Stimulated activated naive CD8-positive, alpha-beta T cell treated with anti-CD3 and anti-CD28 coated beads, Interleukin-15, Interleukin-2, amounts not matched to agents 100 ng/mL and 50 ng/mL, for 24 hours (primary cell): ENCODE data around the gene HORMAD2.

Experiments used
- H3K27ac Mint-ChIP-seq: one replicate; pipeline ENCODE4 v1.8.0; 2021; ENCODE audit warnings: mild to moderate bottlenecking, mixed read lengths
- H3K27me3 Mint-ChIP-seq: one replicate; pipeline ENCODE4 v1.8.0; 2021; ENCODE audit warnings: mixed read lengths
- H3K36me3 Mint-ChIP-seq: one replicate; pipeline ENCODE4 v1.8.0; 2021; ENCODE audit warnings: low read depth, mixed read lengths
- H3K4me1 Mint-ChIP-seq: one replicate; pipeline ENCODE4 v1.8.0; 2021; ENCODE audit warnings: low read depth, mixed read lengths
- H3K4me3 Mint-ChIP-seq: one replicate; pipeline ENCODE4 v1.8.0; 2021; ENCODE audit warnings: mild to moderate bottlenecking, mixed read lengths
- H3K9me3 Mint-ChIP-seq: one replicate; pipeline ENCODE4 v1.8.0; 2021; ENCODE audit warnings: mixed read lengths

The HORMAD2 gene

DNA sequence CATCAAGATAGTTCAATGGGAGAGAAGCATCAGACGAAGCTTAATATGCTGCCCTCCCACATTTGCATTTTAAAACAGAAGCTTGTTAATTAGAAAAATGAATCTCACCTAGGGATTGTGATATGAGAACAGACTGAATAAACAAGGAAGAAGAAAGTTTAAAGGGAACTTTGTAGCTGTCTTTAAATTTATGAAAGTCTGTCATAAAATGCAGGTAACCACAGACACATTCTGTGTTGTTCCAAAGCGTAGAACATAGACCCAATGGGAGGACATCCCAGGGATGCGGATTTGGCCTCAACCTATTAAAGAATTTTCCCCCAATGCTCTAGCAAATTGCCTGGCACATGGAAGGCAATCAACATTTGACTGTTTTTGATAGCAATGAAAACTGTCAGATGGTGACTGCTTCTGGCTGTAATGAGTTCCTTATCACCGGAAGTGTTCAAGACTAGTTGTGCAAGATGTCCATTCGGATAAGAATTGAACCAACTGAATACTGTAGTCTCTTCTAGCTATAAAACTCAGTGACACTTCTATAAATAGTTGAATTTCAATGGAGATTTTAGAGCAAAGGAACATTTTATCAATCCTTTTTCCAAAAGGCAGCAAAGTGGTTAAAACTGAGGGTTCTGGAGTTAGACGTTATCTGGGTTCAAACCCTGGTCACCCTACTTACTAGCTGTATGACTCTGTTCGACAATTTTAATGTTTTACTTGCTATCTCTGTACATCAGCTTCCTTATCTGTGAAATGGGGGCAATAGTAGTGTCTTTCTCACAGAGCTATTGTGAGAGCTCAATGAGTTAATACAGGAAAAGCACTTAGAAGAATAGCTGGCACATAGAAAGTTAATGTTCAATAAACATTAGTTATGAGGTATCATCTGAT is 101.4 kb downstream of the HORMAD2 start:
- H3K4me1 Mint-ChIP-seq, result peaks cover 93% of the 10 kb centered on the region
- H3K27me3 Mint-ChIP-seq, result no peaks in the 10 kb centered on the region
- peak overlapping the region; percentile 71 for H3K27ac Mint-ChIP-seq
- H3K9me3 Mint-ChIP-seq, result no peaks in the 10 kb centered on the region
- no peaks in the 10 kb centered on the region for H3K36me3 Mint-ChIP-seq
- no peak overlapping the region for H3K4me3 Mint-ChIP-seq

DNA sequence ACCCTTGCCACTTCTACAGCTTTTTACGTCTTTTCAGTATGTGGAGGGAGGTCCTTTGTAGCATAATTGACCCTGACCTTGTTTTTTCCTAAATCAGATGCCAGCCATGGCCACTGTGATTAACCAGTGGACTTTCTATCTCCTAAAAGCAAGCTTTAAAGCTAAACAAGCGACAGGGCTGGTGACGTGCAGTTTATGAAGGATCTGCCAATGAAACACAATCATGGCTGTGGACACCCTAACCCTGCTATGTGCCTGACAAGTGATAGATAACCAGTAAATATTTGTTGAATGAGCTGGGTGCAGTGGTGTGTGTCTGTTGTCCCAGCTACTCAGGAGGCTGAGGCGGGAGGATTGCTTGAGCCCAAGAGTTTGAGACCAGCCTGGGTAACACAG is 102.1 kb downstream of the HORMAD2 start:
- no peak overlapping the region for H3K4me3 Mint-ChIP-seq
- H3K36me3 Mint-ChIP-seq, result no peaks in the 10 kb centered on the region
- H3K27me3 Mint-ChIP-seq, result no peaks in the 10 kb centered on the region
- H3K27ac Mint-ChIP-seq, result peak overlapping the region; percentile 71
- no peaks in the 10 kb centered on the region for H3K9me3 Mint-ChIP-seq
- H3K4me1 Mint-ChIP-seq, result peaks cover 94% of the 10 kb centered on the region

DNA sequence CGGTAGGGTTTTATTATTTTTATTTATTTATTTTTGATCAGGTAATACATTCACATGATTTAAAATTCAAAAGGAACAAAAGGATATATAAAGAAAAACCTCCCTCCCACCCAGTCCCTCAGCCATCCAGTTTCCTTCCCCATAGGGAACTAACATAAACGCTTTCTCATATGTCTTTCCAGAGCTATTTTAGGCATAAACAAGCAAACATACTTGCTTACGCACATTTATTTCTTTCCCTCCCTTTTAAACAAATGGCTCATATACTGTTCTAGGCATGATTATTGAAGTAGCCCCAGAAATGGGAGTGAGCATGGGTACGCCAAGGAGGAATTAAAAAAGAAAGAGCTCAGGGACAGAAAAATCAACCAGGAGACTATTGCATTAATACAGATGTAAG is 102.6 kb downstream of the HORMAD2 start:
- H3K4me3 Mint-ChIP-seq, result no peak overlapping the region
- H3K27ac Mint-ChIP-seq, result peak overlapping the region; percentile 94
- peaks cover 94% of the 10 kb centered on the region for H3K4me1 Mint-ChIP-seq
- H3K9me3 Mint-ChIP-seq, result no peaks in the 10 kb centered on the region
- no peaks in the 10 kb centered on the region for H3K36me3 Mint-ChIP-seq
- H3K27me3 Mint-ChIP-seq, result no peaks in the 10 kb centered on the region

GRCh38 chr22:30183271-30183670 is 103.0 kb downstream of the HORMAD2 start:
- Mint-ChIP-seq H3K36me3 (no peaks in the 10 kb centered on the region), H3K27me3 (no peaks in the 10 kb centered on the region), H3K4me3 (peak overlapping the region; percentile 51), H3K4me1 (peaks cover 93% of the 10 kb centered on the region), H3K9me3 (no peaks in the 10 kb centered on the region), H3K27ac (peak overlapping the region; percentile 94)

GRCh38 chr22:30183861-30184278 is 103.6 kb downstream of the HORMAD2 start:
- no peaks in the 10 kb centered on the region for H3K27me3 Mint-ChIP-seq
- no peaks in the 10 kb centered on the region for H3K9me3 Mint-ChIP-seq
- peaks cover 93% of the 10 kb centered on the region for H3K4me1 Mint-ChIP-seq
- H3K4me3 Mint-ChIP-seq, result peak overlapping the region; percentile 51
- H3K36me3 Mint-ChIP-seq, result no peaks in the 10 kb centered on the region
- peak overlapping the region; percentile 94 for H3K27ac Mint-ChIP-seq

GRCh38 chr22:30185129-30185528 is 104.9 kb downstream of the HORMAD2 start:
- Mint-ChIP-seq H3K36me3 (no peaks in the 10 kb centered on the region), H3K27ac (peak overlapping the region; percentile 94)

DNA sequence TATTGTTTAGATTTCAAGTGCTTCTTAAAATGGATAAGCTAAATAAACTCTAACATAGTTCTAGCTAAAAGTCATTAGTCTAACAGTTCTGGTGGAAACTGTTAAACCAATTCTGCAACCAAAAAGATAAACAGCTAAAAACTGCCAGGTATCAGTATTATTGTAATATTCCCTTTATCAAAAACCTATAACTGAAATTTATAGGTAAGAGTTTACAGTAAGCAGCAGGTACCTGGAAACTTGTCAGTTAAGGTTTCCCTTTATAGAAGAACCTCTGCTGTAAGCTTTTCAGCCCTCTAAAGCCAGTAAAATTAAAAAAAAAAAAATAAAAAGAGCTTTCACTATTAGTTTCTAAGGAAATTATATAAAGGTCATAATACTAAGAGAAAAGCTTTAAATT is 105.3 kb downstream of the HORMAD2 start:
- Mint-ChIP-seq H3K27me3 (no peaks in the 10 kb centered on the region), H3K36me3 (no peaks in the 10 kb centered on the region), H3K27ac (peak overlapping the region; percentile 94), H3K4me3 (peak overlapping the region; percentile 57), H3K9me3 (no peaks in the 10 kb centered on the region), H3K4me1 (peaks cover 92% of the 10 kb centered on the region)

More at GRCh38 chr22:30185129-30185528, 104.9 kb downstream of the HORMAD2 start:
- Mint-ChIP-seq H3K4me3 (peak overlapping the region; percentile 57), H3K27me3 (no peaks in the 10 kb centered on the region), H3K9me3 (no peaks in the 10 kb centered on the region), H3K4me1 (peaks cover 92% of the 10 kb centered on the region)

DNA sequence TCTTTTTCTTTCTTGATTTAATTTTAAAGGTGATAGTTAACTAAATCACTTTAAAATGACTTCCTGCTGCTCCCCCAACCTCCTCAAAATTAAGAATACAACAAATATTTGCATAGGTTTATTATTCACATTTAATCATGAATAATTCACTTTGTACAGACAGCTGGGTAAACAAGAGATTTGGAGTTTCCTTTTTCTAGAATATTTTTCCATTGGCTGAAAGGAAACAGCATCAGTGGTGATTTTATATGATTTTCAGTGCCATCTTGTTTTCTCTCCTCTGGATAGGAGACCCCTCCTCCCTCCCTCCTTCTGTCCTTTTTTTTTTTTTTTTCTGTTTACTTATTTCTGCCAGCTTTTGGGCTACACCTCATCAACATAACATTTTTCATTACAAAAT is 105.8 kb downstream of the HORMAD2 start:
- H3K4me1 Mint-ChIP-seq, result peaks cover 94% of the 10 kb centered on the region
- no peak overlapping the region for H3K4me3 Mint-ChIP-seq
- peak overlapping the region; percentile 89 for H3K27ac Mint-ChIP-seq
- no peaks in the 10 kb centered on the region for H3K27me3 Mint-ChIP-seq
- no peaks in the 10 kb centered on the region for H3K36me3 Mint-ChIP-seq
- no peaks in the 10 kb centered on the region for H3K9me3 Mint-ChIP-seq

GRCh38 chr22:30186510-30186909 is 106.2 kb downstream of the HORMAD2 start:
- Mint-ChIP-seq H3K9me3 (no peaks in the 10 kb centered on the region), H3K4me3 (peak overlapping the region; percentile 33), H3K27me3 (no peaks in the 10 kb centered on the region), H3K36me3 (no peaks in the 10 kb centered on the region), H3K4me1 (peaks cover 94% of the 10 kb centered on the region), H3K27ac (peak overlapping the region; percentile 89)

DNA sequence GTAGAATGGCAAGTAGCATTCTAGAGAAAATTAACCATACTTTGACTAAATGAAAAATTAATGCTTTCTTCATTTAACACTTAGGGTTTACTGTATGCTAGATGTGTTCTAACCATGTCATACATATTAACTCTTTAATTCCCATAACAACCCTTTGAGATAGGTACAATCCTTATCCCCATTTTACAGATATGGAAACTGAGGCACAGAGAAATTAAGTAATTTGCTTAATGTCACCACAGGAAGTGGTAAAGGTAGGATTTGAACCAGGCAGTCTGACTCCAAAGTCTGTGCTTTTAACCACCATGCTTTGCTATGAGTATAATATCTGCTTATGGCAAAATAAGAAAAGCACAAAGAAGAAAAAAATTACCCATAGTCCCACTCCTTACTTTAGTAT is 106.8 kb downstream of the HORMAD2 start:
- peak overlapping the region; percentile 8 for H3K4me3 Mint-ChIP-seq
- H3K36me3 Mint-ChIP-seq, result no peaks in the 10 kb centered on the region
- H3K4me1 Mint-ChIP-seq, result peaks cover 94% of the 10 kb centered on the region
- H3K27me3 Mint-ChIP-seq, result no peaks in the 10 kb centered on the region
- H3K9me3 Mint-ChIP-seq, result peaks cover 2% of the 10 kb centered on the region
- peak overlapping the region; percentile 82 for H3K27ac Mint-ChIP-seq

DNA sequence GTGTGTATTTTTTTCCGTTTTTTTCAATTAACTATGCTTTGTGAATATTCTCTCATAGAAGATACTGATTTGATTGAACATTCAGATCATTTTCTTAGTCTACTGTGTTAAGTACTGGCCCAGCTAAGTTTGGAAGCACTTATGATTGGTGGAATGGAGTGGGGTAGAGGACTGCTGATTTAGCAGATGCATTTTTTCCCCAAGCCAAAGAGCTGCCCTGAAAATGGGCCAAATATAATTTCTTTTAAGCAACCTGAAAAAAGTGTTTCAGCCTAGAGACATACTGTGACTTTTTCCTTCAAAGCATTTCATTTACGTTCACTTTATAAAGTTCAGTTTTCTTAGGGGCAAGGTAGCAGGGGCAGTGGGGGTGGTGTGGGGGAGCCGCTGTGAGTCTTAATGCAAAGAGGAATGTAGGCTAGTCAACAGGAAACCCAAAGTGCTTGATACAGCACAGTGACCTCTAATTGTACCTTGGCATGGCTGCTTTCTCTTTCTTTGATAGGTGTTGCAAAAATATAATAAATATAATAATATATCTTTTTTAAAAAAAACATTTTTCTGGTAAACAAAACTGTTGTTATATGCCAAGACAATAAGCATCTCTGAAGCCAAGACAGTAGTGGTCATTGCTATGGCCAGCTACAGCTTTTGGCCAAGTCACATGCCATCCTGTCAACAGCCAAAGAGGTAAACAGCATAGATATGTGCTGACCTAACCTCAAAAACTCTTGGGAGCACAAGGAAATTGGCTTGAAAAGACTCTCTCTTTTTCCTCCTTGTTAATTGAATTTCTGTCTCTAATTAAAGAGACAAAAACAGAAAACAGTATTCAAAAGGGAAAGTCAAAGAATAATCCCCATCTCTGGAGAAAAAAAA is 107.5 kb downstream of the HORMAD2 start:
- H3K4me3 Mint-ChIP-seq, result peak overlapping the region; percentile 8
- H3K27ac Mint-ChIP-seq, result peak overlapping the region; percentile 82
- peaks cover 5% of the 10 kb centered on the region for H3K9me3 Mint-ChIP-seq
- peaks cover 96% of the 10 kb centered on the region for H3K4me1 Mint-ChIP-seq
- no peaks in the 10 kb centered on the region for H3K36me3 Mint-ChIP-seq
- no peaks in the 10 kb centered on the region for H3K27me3 Mint-ChIP-seq

DNA sequence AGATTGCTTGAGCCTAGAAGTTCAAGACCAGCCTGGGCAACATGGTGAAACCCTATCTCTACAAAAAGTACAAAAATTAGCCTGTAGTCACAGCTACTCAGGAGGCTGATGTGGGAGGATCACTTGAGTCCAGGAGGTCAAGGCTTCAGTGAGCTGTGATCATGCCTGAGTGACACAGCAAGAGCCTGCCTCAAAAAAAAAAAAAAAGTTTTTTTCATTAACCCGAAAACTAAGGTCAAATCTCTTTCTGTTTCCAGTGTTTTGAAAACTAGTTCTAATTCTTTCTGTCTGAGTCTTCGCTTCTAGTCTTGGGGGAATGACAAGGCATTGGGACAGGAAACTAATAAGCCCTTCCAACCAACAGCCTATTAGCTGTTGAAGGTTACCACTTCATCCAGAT is 108.6 kb downstream of the HORMAD2 start:
- H3K27me3 Mint-ChIP-seq, result no peaks in the 10 kb centered on the region
- H3K4me1 Mint-ChIP-seq, result peaks cover 93% of the 10 kb centered on the region
- H3K36me3 Mint-ChIP-seq, result no peaks in the 10 kb centered on the region

DNA sequence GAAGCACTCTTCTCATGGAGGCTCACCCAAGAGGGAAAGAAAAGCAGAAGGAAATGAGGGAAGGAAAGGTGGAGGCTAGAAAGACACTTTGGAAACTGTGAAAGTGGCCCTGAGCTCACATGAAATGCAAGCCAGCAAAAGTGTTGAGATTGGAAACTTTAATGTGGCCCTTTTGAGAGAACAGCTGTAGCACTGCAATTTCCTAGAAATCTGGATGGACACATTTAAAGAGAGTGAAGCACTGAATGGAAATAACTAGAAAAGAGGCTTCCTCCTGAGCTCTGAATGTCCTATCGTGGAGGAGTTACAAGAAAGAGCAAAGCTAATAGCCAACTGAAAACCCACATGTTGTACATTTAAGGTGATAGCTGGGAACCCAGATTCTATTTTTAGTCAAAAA is 110.3 kb downstream of the HORMAD2 start:
- Mint-ChIP-seq H3K27me3 (no peaks in the 10 kb centered on the region), H3K4me3 (no peak overlapping the region)

More for the DNA sequence above, 108.6 kb downstream of the HORMAD2 start:
- H3K9me3 Mint-ChIP-seq, result peaks cover 5% of the 10 kb centered on the region
- no peak overlapping the region for H3K4me3 Mint-ChIP-seq
- H3K27ac Mint-ChIP-seq, result peak overlapping the region; percentile 74

DNA sequence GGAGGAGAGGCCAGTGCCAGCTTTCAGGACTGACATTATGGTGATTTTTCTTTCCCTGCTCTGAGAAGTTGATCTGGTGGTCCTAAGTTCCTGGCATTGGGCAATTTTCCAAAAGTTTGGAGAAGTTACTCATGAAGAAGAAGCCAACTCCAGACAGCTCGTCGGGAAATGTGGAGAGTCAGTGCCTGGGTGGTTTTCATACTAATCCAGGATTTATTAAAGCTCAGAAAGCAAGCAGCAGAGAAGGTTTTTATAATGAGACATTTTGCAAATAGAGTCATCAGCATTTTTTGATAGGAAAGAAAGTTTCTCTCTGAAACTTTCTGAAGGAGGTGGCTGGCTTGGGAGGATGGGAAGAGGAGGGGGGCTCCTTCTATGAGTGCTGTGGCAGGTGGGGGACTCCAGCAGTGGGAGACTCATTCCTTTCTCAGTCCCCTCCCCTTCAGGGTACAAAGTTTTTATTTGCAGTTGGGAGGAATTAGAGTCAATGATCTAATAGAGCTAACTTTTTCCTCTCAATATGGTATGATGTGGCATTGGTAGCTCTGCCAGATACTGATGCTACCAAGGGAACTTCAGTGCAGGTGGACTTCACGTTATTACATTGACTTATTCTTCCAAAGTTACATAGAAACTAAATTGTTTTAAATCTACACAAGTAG is 110.9 kb downstream of the HORMAD2 start:
- Mint-ChIP-seq H3K27ac (no peak overlapping the region), H3K27me3 (no peaks in the 10 kb centered on the region), H3K36me3 (no peaks in the 10 kb centered on the region), H3K4me1 (peaks cover 91% of the 10 kb centered on the region), H3K4me3 (no peak overlapping the region), H3K9me3 (peaks cover 5% of the 10 kb centered on the region)

More for the DNA sequence above, 110.3 kb downstream of the HORMAD2 start:
- Mint-ChIP-seq H3K9me3 (peaks cover 5% of the 10 kb centered on the region), H3K4me1 (peaks cover 89% of the 10 kb centered on the region), H3K36me3 (no peaks in the 10 kb centered on the region), H3K27ac (peak overlapping the region; percentile 19)
